Measurements from ENCODE around the gene PTGER3. TPM values are rescaled to one million over a fixed set of nuclear protein-coding genes. Genes with fewer than 3 reads are reported as not detected.
A peak's percentile ranks its signal among the peaks of the same experiment; 100 is the strongest.

Gene PTGER3
- total and polyA plus RNA-seq, 5 donors from 2014 or later = 0.32 TPM; not detected in 4

- H3K27me3 ChIP-seq (ENCODE audit: control insufficient read depth, insufficient read depth, low read length) = peaks cover 15% of the 10 kb centered on the region
- no peak overlapping the region for H3K4me3 ChIP-seq (ENCODE audit: low read depth, low read length)
- H3K4me3 Mint-ChIP-seq = peak overlapping the region in 1 of 4 donors; percentile 44
- peaks cover 52% of the 10 kb centered on the region for H3K27me3 Mint-ChIP-seq
- H3K9me3 Mint-ChIP-seq = peaks cover 0 to 8% (median 2%) of the 10 kb centered on the region in 7 donors
- ATAC-seq (ENCODE audit: low read depth in 2 of 2) = no peak
- peak overlapping the region in 1 of 3 donors; percentile 10 for H3K27ac Mint-ChIP-seq
- peaks cover 0 to 7% (median 5%) of the 10 kb centered on the region in 4 donors for H3K4me1 Mint-ChIP-seq
- peaks cover 0 to 5% of the 10 kb centered on the region in 2 experiments for H3K9me3 ChIP-seq (ENCODE audit: control insufficient read depth in 2 of 2, low read length in 2 of 2)
- H3K4me1 ChIP-seq (ENCODE audit: control insufficient read depth, insufficient read depth, low read length, poor library complexity, severe bottlenecking) = peaks cover 6% of the 10 kb centered on the region
- H3K27ac ChIP-seq (ENCODE audit: insufficient read depth, low read length, poor library complexity, severe bottlenecking) = no peak overlapping the region
- no peaks in the 10 kb centered on the region for H3K36me3 ChIP-seq (ENCODE audit: control insufficient read depth, insufficient read depth, low read length)
- no peak for DNase-seq
- no peaks in the 10 kb centered on the region for H3K36me3 Mint-ChIP-seq
Observed at GRCh38 chr1:71086331-71086730, 38.7 kb upstream of the PTGER3 start.

GRCh38 chr1:71083271-71083670, 35.7 kb upstream of the PTGER3 start:
- H3K27me3 Mint-ChIP-seq = peaks cover 42% of the 10 kb centered on the region
- ATAC-seq (ENCODE audit: low read depth in 2 of 2) (no peak), DNase-seq (no peak)
- H3K4me1 Mint-ChIP-seq = peaks cover 4 to 32% (median 18%) of the 10 kb centered on the region in 4 donors
- peak overlapping the region in 1 of 4 donors; percentile 66 for H3K4me3 Mint-ChIP-seq
- Histone ChIP-seq H3K4me1 (ENCODE audit: control insufficient read depth, insufficient read depth, low read length, poor library complexity, severe bottlenecking) (peaks cover 30% of the 10 kb centered on the region), H3K27ac (ENCODE audit: insufficient read depth, low read length, poor library complexity, severe bottlenecking) (no peak overlapping the region), H3K9me3 (ENCODE audit: control insufficient read depth in 2 of 2, low read length in 2 of 2) (peaks cover 0 to 5% of the 10 kb centered on the region in 2 experiments), H3K36me3 (ENCODE audit: control insufficient read depth, insufficient read depth, low read length) (no peaks in the 10 kb centered on the region), H3K27me3 (ENCODE audit: control insufficient read depth, insufficient read depth, low read length) (peaks cover 11% of the 10 kb centered on the region), H3K4me3 (ENCODE audit: low read depth, low read length) (no peak overlapping the region)
- H3K27ac Mint-ChIP-seq = no peak overlapping the region
- H3K9me3 Mint-ChIP-seq = peaks cover 0 to 8% (median 2%) of the 10 kb centered on the region in 7 donors
- H3K36me3 Mint-ChIP-seq = peaks cover 6% of the 10 kb centered on the region

- no peak for ATAC-seq (ENCODE audit: low read depth in 2 of 2)
Observed at GRCh38 chr1:71081697-71082080, 34.1 kb upstream of the PTGER3 start.

GRCh38 chr1:71080739-71081696, 33.4 kb upstream of the PTGER3 start, which contains the start of gene ZRANB2:
Gene ZRANB2 (minus strand): TSS chr1:71081035. CDS start chr1:71080995, 40 bp downstream.
- Histone ChIP-seq H3K36me3 (ENCODE audit: control insufficient read depth, insufficient read depth, low read length) (peaks cover 21% of the 10 kb centered on the region), H3K9me3 (ENCODE audit: control insufficient read depth in 2 of 2, low read length in 2 of 2) (peaks cover 0 to 5% of the 10 kb centered on the region in 2 experiments), H3K4me3 (ENCODE audit: low read depth, low read length) (peak within 1 kb of the TSS; percentile 98), H3K27ac (ENCODE audit: insufficient read depth, low read length, poor library complexity, severe bottlenecking) (peak within 1 kb of the TSS; percentile 94), H3K27me3 (ENCODE audit: control insufficient read depth, insufficient read depth, low read length) (peaks cover 11% of the 10 kb centered on the region), H3K4me1 (ENCODE audit: control insufficient read depth, insufficient read depth, low read length, poor library complexity, severe bottlenecking) (peaks cover 34% of the 10 kb centered on the region)
- Mint-ChIP-seq H3K9me3 (peaks cover 0 to 8% (median 2%) of the 10 kb centered on the region in 7 donors), H3K36me3 (peaks cover 16% of the 10 kb centered on the region), H3K4me3 (peak within 1 kb of the TSS; percentile 94 to 99 (median 98)), H3K27me3 (peaks cover 31% of the 10 kb centered on the region), H3K4me1 (peaks cover 4 to 42% (median 26%) of the 10 kb centered on the region in 4 donors), H3K27ac (peak within 1 kb of the TSS; percentile 99 to 100 (median 99))
- DNase-seq = peak; percentile 88 to 97 (median 96)
- ATAC-seq (ENCODE audit: low read depth in 2 of 2) = peak; percentile 98

More at GRCh38 chr1:71081697-71082080, 34.1 kb upstream of the PTGER3 start:
- peaks cover 0 to 8% (median 2%) of the 10 kb centered on the region in 7 donors for H3K9me3 Mint-ChIP-seq
- Histone ChIP-seq H3K27me3 (ENCODE audit: control insufficient read depth, insufficient read depth, low read length) (peaks cover 11% of the 10 kb centered on the region), H3K4me1 (ENCODE audit: control insufficient read depth, insufficient read depth, low read length, poor library complexity, severe bottlenecking) (peaks cover 34% of the 10 kb centered on the region), H3K9me3 (ENCODE audit: control insufficient read depth in 2 of 2, low read length in 2 of 2) (peaks cover 0 to 5% of the 10 kb centered on the region in 2 experiments), H3K36me3 (ENCODE audit: control insufficient read depth, insufficient read depth, low read length) (peaks cover 15% of the 10 kb centered on the region), H3K4me3 (ENCODE audit: low read depth, low read length) (peak overlapping the region; percentile 98), H3K27ac (ENCODE audit: insufficient read depth, low read length, poor library complexity, severe bottlenecking) (peak overlapping the region; percentile 94)
- peaks cover 4 to 41% (median 24%) of the 10 kb centered on the region in 4 donors for H3K4me1 Mint-ChIP-seq
- H3K27me3 Mint-ChIP-seq = peaks cover 34% of the 10 kb centered on the region
- DNase-seq = no peak
- H3K36me3 Mint-ChIP-seq = peaks cover 12% of the 10 kb centered on the region
- H3K27ac Mint-ChIP-seq = peak overlapping the region; percentile 84 to 100 (median 99)
- peak overlapping the region; percentile 83 to 99 (median 98) for H3K4me3 Mint-ChIP-seq

- peak overlapping the region; percentile 98 for H3K4me3 ChIP-seq (ENCODE audit: low read depth, low read length)
- H3K27ac ChIP-seq (ENCODE audit: insufficient read depth, low read length, poor library complexity, severe bottlenecking) = peak overlapping the region; percentile 94
- Mint-ChIP-seq H3K27ac (peak overlapping the region; percentile 99 to 100 (median 99)), H3K4me3 (peak overlapping the region; percentile 94 to 99 (median 98)), H3K9me3 (peaks cover 0 to 8% (median 2%) of the 10 kb centered on the region in 7 donors), H3K4me1 (peaks cover 7 to 49% (median 31%) of the 10 kb centered on the region in 4 donors), H3K36me3 (peaks cover 23% of the 10 kb centered on the region), H3K27me3 (peaks cover 24% of the 10 kb centered on the region)
- ATAC-seq (ENCODE audit: low read depth in 2 of 2) (no peak), DNase-seq (peak in 2 of 3 donors; percentile 9 to 40)
- peaks cover 34% of the 10 kb centered on the region for H3K4me1 ChIP-seq (ENCODE audit: control insufficient read depth, insufficient read depth, low read length, poor library complexity, severe bottlenecking)
- H3K9me3 ChIP-seq (ENCODE audit: control insufficient read depth in 2 of 2, low read length in 2 of 2) = peaks cover 0 to 5% of the 10 kb centered on the region in 2 experiments
- peaks cover 29% of the 10 kb centered on the region for H3K36me3 ChIP-seq (ENCODE audit: control insufficient read depth, insufficient read depth, low read length)
- H3K27me3 ChIP-seq (ENCODE audit: control insufficient read depth, insufficient read depth, low read length) = peaks cover 11% of the 10 kb centered on the region
Observed at GRCh38 chr1:71080230-71080738, 32.7 kb upstream of the PTGER3 start.

GRCh38 chr1:71074681-71075080, 27.1 kb upstream of the PTGER3 start:
- Mint-ChIP-seq H3K9me3 (no peaks in the 10 kb centered on the region), H3K36me3 (peaks cover 58% of the 10 kb centered on the region), H3K27ac (no peak overlapping the region), H3K27me3 (no peaks in the 10 kb centered on the region), H3K4me1 (peaks cover 37 to 55% (median 42%) of the 10 kb centered on the region in 4 donors), H3K4me3 (peak overlapping the region in 1 of 4 donors; percentile 55)
- H3K9me3 ChIP-seq (ENCODE audit: control insufficient read depth in 2 of 2, low read length in 2 of 2) = no peaks in the 10 kb centered on the region
- H3K27me3 ChIP-seq (ENCODE audit: control insufficient read depth, insufficient read depth, low read length) = no peaks in the 10 kb centered on the region
- H3K4me1 ChIP-seq (ENCODE audit: control insufficient read depth, insufficient read depth, low read length, poor library complexity, severe bottlenecking) = peaks cover 15% of the 10 kb centered on the region
- peaks cover 80% of the 10 kb centered on the region for H3K36me3 ChIP-seq (ENCODE audit: control insufficient read depth, insufficient read depth, low read length)
- H3K27ac ChIP-seq (ENCODE audit: insufficient read depth, low read length, poor library complexity, severe bottlenecking) = no peak overlapping the region
- DNase-seq (no peak), ATAC-seq (ENCODE audit: low read depth in 2 of 2) (no peak)
- no peak overlapping the region for H3K4me3 ChIP-seq (ENCODE audit: low read depth, low read length)

GRCh38 chr1:71072273-71072672, 24.7 kb upstream of the PTGER3 start:
- Mint-ChIP-seq H3K27me3 (no peaks in the 10 kb centered on the region), H3K4me1 (peaks cover 31 to 45% (median 38%) of the 10 kb centered on the region in 4 donors), H3K9me3 (no peaks in the 10 kb centered on the region), H3K4me3 (no peak overlapping the region), H3K36me3 (peaks cover 52% of the 10 kb centered on the region), H3K27ac (peak overlapping the region in 2 of 3 donors; percentile 32 to 90)
- Histone ChIP-seq H3K36me3 (ENCODE audit: control insufficient read depth, insufficient read depth, low read length) (peaks cover 95% of the 10 kb centered on the region), H3K27ac (ENCODE audit: insufficient read depth, low read length, poor library complexity, severe bottlenecking) (no peak overlapping the region), H3K4me3 (ENCODE audit: low read depth, low read length) (no peak overlapping the region), H3K27me3 (ENCODE audit: control insufficient read depth, insufficient read depth, low read length) (no peaks in the 10 kb centered on the region), H3K4me1 (ENCODE audit: control insufficient read depth, insufficient read depth, low read length, poor library complexity, severe bottlenecking) (peaks cover 13% of the 10 kb centered on the region), H3K9me3 (ENCODE audit: control insufficient read depth in 2 of 2, low read length in 2 of 2) (no peaks in the 10 kb centered on the region)
- ATAC-seq (ENCODE audit: low read depth in 2 of 2) (no peak), DNase-seq (no peak)
